Liver (tissue), 9 donors: ENCODE data around the gene EPB41L4B. TPM values are rescaled to one million over a fixed set of nuclear protein-coding genes. Genes with fewer than 3 reads are reported as not detected.

ENCODE experiments used
- DNase-seq: peaks from one replicate; pipeline ENCODE4 v3.0.0-alpha.2; 2017; ENCODE audit warnings: low spot score
- H3K27ac ChIP-seq, 2 donors: one replicate each; pipeline ENCODE4 v1.7.0; 2013; ENCODE audit warnings: inconsistent platforms in 2 of 2, low read length in 2 of 2, control low read depth in 1 of 2, low read depth in 1 of 2, mild to moderate bottlenecking in 1 of 2
- H3K27me3 ChIP-seq, 4 donors: one replicate each; pipeline versions ENCODE4 v1.6.1 to v1.7.0; 2013; ENCODE audit warnings: low read length in 3 of 4, inconsistent platforms in 1 of 4, mild to moderate bottlenecking in 1 of 4, moderate library complexity in 1 of 4; ENCODE audit not compliant: control insufficient read depth in 4 of 4, insufficient read depth in 4 of 4
- H3K36me3 ChIP-seq, 4 donors: one replicate each; pipeline versions ENCODE4 v1.6.1 to v1.7.0; 2013; ENCODE audit warnings: low read length in 3 of 4, mild to moderate bottlenecking in 3 of 4, low read depth in 1 of 4, moderate library complexity in 1 of 4; ENCODE audit not compliant: control insufficient read depth in 4 of 4, insufficient read depth in 3 of 4
- H3K4me1 ChIP-seq, 4 donors: one replicate each; pipeline versions ENCODE4 v1.6.1 to v1.7.0; 2013; ENCODE audit warnings: low read length in 3 of 4, mild to moderate bottlenecking in 3 of 4, moderate library complexity in 1 of 4; ENCODE audit not compliant: control insufficient read depth in 4 of 4, insufficient read depth in 4 of 4
- H3K4me3 ChIP-seq, 3 donors: one replicate each; pipeline versions ENCODE4 v1.6.1 to v1.7.0; 2013; ENCODE audit warnings: low read length in 3 of 3, control low read depth in 1 of 3, low read depth in 1 of 3, mild to moderate bottlenecking in 1 of 3
- H3K9ac ChIP-seq, 2 donors: one replicate each; pipeline ENCODE4 v1.7.0; 2013; ENCODE audit warnings: low read length in 2 of 2, mild to moderate bottlenecking in 2 of 2, moderate library complexity in 2 of 2, control low read depth in 1 of 2, low read depth in 1 of 2
- H3K9me3 ChIP-seq, 4 donors: one replicate each; pipeline versions ENCODE4 v1.6.1 to v1.7.0; 2013; ENCODE audit warnings: low read length in 3 of 4; ENCODE audit not compliant: control insufficient read depth in 4 of 4
- EGR1 ChIP-seq, 2 donors: IDR thresholded peaks; 2 replicates each; pipeline ENCODE4 v1.6.1; 2016 to 2018; ENCODE audit warnings: antibody characterized with exemption in 2 of 2, low read depth in 2 of 2
- FOXA1 ChIP-seq: IDR thresholded peaks from 2 replicates; pipeline ENCODE4 v1.6.1; 2016; ENCODE audit warnings: antibody characterized with exemption
- FOXA2 ChIP-seq: IDR thresholded peaks from 2 replicates; pipeline ENCODE4 v1.6.1; 2016; ENCODE audit warnings: antibody characterized with exemption
- GABPA ChIP-seq, 2 donors: IDR thresholded peaks in 1 of 2; conservative IDR thresholded peaks in 1 of 2; 2 replicates each; pipeline ENCODE4 v1.6.1; 2016; ENCODE audit warnings: antibody characterized with exemption in 2 of 2, mild to moderate bottlenecking in 1 of 2, moderate library complexity in 1 of 2
- MAX ChIP-seq: IDR thresholded peaks from 2 replicates; pipeline ENCODE4 v1.6.1; 2016; ENCODE audit warnings: antibody characterized with exemption
- RAD21 ChIP-seq, 2 donors: IDR thresholded peaks; 2 replicates each; pipeline ENCODE4 v1.6.1; 2016; ENCODE audit warnings: antibody characterized with exemption in 2 of 2, mild to moderate bottlenecking in 2 of 2
- SP1 ChIP-seq: IDR thresholded peaks from 2 replicates; pipeline ENCODE4 v1.6.1; 2018; ENCODE audit warnings: antibody characterized with exemption, mild to moderate bottlenecking
- TAF1 ChIP-seq: conservative IDR thresholded peaks from 2 replicates; pipeline ENCODE4 v1.6.1; 2016; ENCODE audit warnings: antibody characterized with exemption, mild to moderate bottlenecking
- YY1 ChIP-seq: IDR thresholded peaks from 2 replicates; pipeline ENCODE4 v1.6.1; 2016; ENCODE audit warnings: antibody characterized with exemption, mild to moderate bottlenecking
- WGBS: extraction: QIAGEN DNeasy Blood & Tissue Kit; methylation state at CpG from one replicate; pipeline ENCODE4 v1.1.7; 2013; 5-methylcytosine and 5-hydroxymethylcytosine counted together
- polyA plus RNA-seq, 2 donors: library from polyadenylated mRNA; stranded (reverse) in 1 of 2; unstranded in 1 of 2; fragments of 200-250 nt in 1 of 2; fragments of >200 nt in 1 of 2; fragmentation: Nextera tagmentation in 1 of 2; extraction: Ambion mirVana in 1 of 2; gene quantifications; one replicate each; pipeline versions ENCODE4 v1.2.1 to v1.2.3, GENCODE V29; 2013 to 2015
- total RNA-seq, 2 donors: library from RNA; depleted of rRNA; stranded (reverse); fragments of >200 nt; gene quantifications; one replicate each; pipeline ENCODE4 v1.2.3, GENCODE V29; 2014
- TF ChIP-seq, protein P1 (sequence below): IDR thresholded peaks from 2 replicates; pipeline ENCODE4 v1.6.1; 2016; ENCODE audit warnings: antibody characterized with exemption
- TF ChIP-seq, protein P2 (sequence below): fragments of 150-350 bp; IDR thresholded peaks from 2 replicates; pipeline ENCODE4 v1.5.1; 2017; ENCODE audit warnings: improper control_type of control experiment, low read depth, low read length; ENCODE audit not compliant: missing input control
- donor health status: healthy.
- donor health status: healthy.
- donor health status: healthy.
- donor health status: healthy.
- donor health status: healthy.

Gene EPB41L4B
- total and polyA plus RNA-seq, 4 donors = 9.9 to 42.6 (median 23.9) TPM

- Histone ChIP-seq H3K27ac (no peak overlapping the region), H3K27me3 (no peaks in the 10 kb centered on the region), H3K36me3 (no peaks in the 10 kb centered on the region), H3K9me3 (no peaks in the 10 kb centered on the region), H3K9ac (no peak overlapping the region), H3K4me3 (no peak overlapping the region), H3K4me1 (peaks cover 0 to 3% (median 0%) of the 10 kb centered on the region in 4 donors)
- TF ChIP-seq GABPA (IDR thresholded peaks at IDR 0.05 in 1 of 2, conservative IDR thresholded peaks at IDR 0.05 in 1 of 2) (no peak), SP1 (no peak)
- TF ChIP-seq, protein P1, sequence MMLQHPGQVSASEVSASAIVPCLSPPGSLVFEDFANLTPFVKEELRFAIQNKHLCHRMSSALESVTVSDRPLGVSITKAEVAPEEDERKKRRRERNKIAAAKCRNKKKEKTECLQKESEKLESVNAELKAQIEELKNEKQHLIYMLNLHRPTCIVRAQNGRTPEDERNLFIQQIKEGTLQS = no peak
- TF ChIP-seq, protein P2, sequence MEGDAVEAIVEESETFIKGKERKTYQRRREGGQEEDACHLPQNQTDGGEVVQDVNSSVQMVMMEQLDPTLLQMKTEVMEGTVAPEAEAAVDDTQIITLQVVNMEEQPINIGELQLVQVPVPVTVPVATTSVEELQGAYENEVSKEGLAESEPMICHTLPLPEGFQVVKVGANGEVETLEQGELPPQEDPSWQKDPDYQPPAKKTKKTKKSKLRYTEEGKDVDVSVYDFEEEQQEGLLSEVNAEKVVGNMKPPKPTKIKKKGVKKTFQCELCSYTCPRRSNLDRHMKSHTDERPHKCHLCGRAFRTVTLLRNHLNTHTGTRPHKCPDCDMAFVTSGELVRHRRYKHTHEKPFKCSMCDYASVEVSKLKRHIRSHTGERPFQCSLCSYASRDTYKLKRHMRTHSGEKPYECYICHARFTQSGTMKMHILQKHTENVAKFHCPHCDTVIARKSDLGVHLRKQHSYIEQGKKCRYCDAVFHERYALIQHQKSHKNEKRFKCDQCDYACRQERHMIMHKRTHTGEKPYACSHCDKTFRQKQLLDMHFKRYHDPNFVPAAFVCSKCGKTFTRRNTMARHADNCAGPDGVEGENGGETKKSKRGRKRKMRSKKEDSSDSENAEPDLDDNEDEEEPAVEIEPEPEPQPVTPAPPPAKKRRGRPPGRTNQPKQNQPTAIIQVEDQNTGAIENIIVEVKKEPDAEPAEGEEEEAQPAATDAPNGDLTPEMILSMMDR = no peak
- DNase-seq = no peak
- WGBS = 79% methylated on average over 1 of the region's 1 CpG
These were observed 130.7 kb downstream of the EPB41L4B start for GRCh38 chr9:109190151-109190550.

DNA sequence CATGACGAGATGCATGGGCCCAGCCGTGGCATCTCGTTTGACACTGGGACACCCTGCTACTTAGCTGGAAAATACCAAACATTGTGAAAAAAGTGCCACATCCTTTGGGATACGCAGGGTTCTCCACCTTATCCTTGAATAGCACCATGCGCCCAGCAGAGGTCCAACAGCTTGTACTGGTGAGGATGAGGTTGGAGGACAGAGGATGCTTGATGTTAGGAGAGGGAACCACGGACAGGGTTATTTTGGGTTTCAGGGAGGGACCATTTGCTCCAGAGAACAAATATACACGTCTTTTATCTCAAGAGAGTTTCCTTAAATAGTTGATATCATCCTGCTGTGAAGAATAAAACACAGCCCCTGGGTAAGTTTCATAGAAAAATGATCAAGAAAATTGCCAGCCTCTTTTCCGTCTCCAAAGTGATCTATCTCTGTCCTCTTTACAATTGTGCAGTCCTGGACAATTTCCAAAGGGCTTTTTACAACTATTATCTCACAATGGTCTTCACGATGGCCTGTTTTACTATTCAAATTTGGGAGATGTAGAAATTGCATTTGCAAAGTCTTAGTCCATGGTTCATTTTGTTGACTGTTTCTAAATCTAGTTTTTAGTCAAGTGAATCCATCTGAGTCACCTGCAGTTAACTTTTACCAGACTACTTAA, 133.9 kb downstream of the EPB41L4B start:
- Histone ChIP-seq H3K4me1 (no peaks in the 10 kb centered on the region), H3K9me3 (no peaks in the 10 kb centered on the region), H3K4me3 (no peak overlapping the region), H3K9ac (no peak overlapping the region), H3K27ac (no peak overlapping the region), H3K27me3 (no peaks in the 10 kb centered on the region), H3K36me3 (no peaks in the 10 kb centered on the region)
- TF ChIP-seq, protein P1 = no peak
- TF ChIP-seq FOXA1 (no peak), EGR1 (IDR thresholded peaks at IDR 0.05; ENCODE audit: low read depth in 2 of 2) (no peak), YY1 (no peak), TAF1 (no peak)
- WGBS = 75% methylated on average over 9 of the region's 9 CpGs
- DNase-seq = no peak

DNA sequence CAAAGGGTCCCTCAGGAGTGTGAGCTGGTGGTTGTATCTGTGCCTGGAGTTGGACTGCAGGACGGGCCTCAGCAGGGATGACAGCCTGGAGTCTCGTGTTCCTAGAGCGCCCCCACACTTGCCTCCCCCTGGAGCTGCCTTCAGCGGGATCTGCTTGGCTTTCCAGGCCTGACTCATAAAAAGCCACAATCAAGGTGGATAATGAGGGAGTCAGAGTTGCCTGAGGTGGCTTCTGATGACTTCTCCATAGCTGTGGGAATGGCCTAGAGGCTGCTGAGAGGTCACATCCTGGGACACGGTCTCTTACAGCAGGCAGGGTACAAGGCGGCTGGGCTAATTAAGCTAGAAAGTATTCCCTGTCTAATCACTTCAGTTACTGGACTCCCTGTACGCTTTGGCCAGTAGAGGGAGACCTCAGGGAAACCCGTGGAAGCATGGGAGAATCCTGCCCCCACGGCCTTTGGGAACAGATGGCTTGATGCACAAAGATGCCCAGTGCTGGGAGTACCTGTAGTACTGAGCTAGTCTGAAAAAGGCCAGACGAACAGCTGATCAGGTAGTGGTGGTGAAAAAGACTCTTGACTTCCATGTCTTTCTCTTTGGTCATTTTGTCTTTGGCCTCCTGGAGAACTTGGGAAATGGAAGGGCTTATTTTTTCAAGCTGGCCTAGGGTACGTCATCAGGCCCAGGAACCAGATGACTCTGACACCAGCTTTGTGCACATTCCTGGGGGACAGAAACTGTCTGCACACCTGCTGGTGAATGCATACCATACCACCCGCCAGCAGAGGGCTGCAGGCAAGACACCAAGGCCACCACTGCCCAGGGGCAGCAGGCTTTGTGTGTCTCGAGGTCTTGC, 137.7 kb downstream of the EPB41L4B start:
- H3K4me3 ChIP-seq = no peak overlapping the region
- DNase-seq = peak; percentile 50
- H3K4me1 ChIP-seq = no peaks in the 10 kb centered on the region
- no peaks in the 10 kb centered on the region for H3K36me3 ChIP-seq
- WGBS = 72% methylated on average over 13 of the region's 13 CpGs
- no peak for TF ChIP-seq FOXA2
- peak; percentile 63 to 68 for TF ChIP-seq RAD21 (IDR thresholded peaks at IDR 0.05)
- TF ChIP-seq YY1 = no peak
- TF ChIP-seq EGR1 (IDR thresholded peaks at IDR 0.05; ENCODE audit: low read depth in 2 of 2) = no peak
- TF ChIP-seq SP1 = no peak
- TF ChIP-seq, protein P2 = peak; percentile 42
- TF ChIP-seq FOXA1 = no peak
- TF ChIP-seq, protein P1 = no peak
- TF ChIP-seq MAX = no peak
- no peak overlapping the region for H3K27ac ChIP-seq
- no peaks in the 10 kb centered on the region for H3K27me3 ChIP-seq
- H3K9ac ChIP-seq = no peak overlapping the region
- H3K9me3 ChIP-seq = no peaks in the 10 kb centered on the region
